PFSK-1 (cell line): Measurements from ENCODE around the gene PDE4B.

Experiments used
- FOXP2 ChIP-seq: optimal IDR thresholded peaks from 2 replicates; pipeline ENCODE3; 2011; ENCODE audit warnings: borderline replicate concordance, control low read depth, inconsistent platforms; ENCODE audit not compliant: insufficient read depth; ENCODE audit errors: extremely low read length, extremely low read depth
- POLR2AphosphoS5 ChIP-seq: IDR thresholded peaks from 2 replicates; pipeline ENCODE4 v1.6.1; 2012; ENCODE audit warnings: low read depth, mild to moderate bottlenecking, control low read depth, low read length, moderate library complexity
- REST ChIP-seq, 2 experiments: IDR thresholded peaks; 2 replicates each; pipeline versions ENCODE4 v1.6.1 to v1.8.0; 2011 to 2012; ENCODE audit warnings: low read depth in 2 of 2, low read length in 2 of 2, control low read depth in 1 of 2, inconsistent platforms in 1 of 2, mild to moderate bottlenecking in 1 of 2, moderate library complexity in 1 of 2; ENCODE audit not compliant: insufficient read depth in 1 of 2
- SIN3A ChIP-seq: IDR thresholded peaks from 2 replicates; pipeline ENCODE4 v1.6.1; 2012; ENCODE audit warnings: mild to moderate bottlenecking, low read length, moderate library complexity, borderline replicate concordance; ENCODE audit not compliant: insufficient read depth
- TAF1 ChIP-seq: IDR thresholded peaks from 2 replicates; pipeline ENCODE4 v1.6.1; 2012; ENCODE audit warnings: low read length, control low read depth, borderline replicate concordance; ENCODE audit not compliant: insufficient read depth

The PDE4B gene

GRCh38 chr1:66346873-66347272, 554.2 kb downstream of the PDE4B start:
- TF ChIP-seq SIN3A (no peak), POLR2AphosphoS5 (no peak), TAF1 (no peak), FOXP2 (no peak), REST (IDR thresholded peaks at IDR 0.05; ENCODE audit: insufficient read depth in 1 of 2, low read depth in 2 of 2, low read length in 2 of 2) (no peak)

- TF ChIP-seq FOXP2 (no peak), REST (IDR thresholded peaks at IDR 0.05; ENCODE audit: insufficient read depth in 1 of 2, low read depth in 2 of 2, low read length in 2 of 2) (no peak)
These were observed 556.1 kb downstream of the PDE4B start for GRCh38 chr1:66348776-66349175.

GRCh38 chr1:66349242-66349641, 556.5 kb downstream of the PDE4B start:
- TF ChIP-seq FOXP2 (no peak), POLR2AphosphoS5 (no peak), TAF1 (no peak), REST (IDR thresholded peaks at IDR 0.05; ENCODE audit: insufficient read depth in 1 of 2, low read depth in 2 of 2, low read length in 2 of 2) (no peak), SIN3A (no peak)

GRCh38 chr1:66350001-66350547, 557.4 kb downstream of the PDE4B start:
- no peak for TF ChIP-seq TAF1
- no peak for TF ChIP-seq POLR2AphosphoS5
- TF ChIP-seq REST (IDR thresholded peaks at IDR 0.05; ENCODE audit: insufficient read depth in 1 of 2, low read depth in 2 of 2, low read length in 2 of 2): no peak
- no peak for TF ChIP-seq FOXP2
- TF ChIP-seq SIN3A: no peak

- no peak for TF ChIP-seq REST (IDR thresholded peaks at IDR 0.05; ENCODE audit: insufficient read depth in 1 of 2, low read depth in 2 of 2, low read length in 2 of 2)
- TF ChIP-seq FOXP2: no peak
- TF ChIP-seq SIN3A: no peak
- TF ChIP-seq TAF1: no peak
- TF ChIP-seq POLR2AphosphoS5: no peak
These were observed 558.8 kb downstream of the PDE4B start for GRCh38 chr1:66351478-66351877.
